Liver (tissue), 9 donors: ENCODE results near the gene ACE2. TPM values are rescaled to one million over a fixed set of nuclear protein-coding genes. Genes with fewer than 3 reads are reported as not detected.

Experiments used
- DNase-seq: peaks from one replicate; pipeline ENCODE4 v3.0.0-alpha.2; 2017; ENCODE audit warnings: low spot score
- H3K27ac ChIP-seq, 2 donors: one replicate each; pipeline ENCODE4 v1.7.0; 2013; ENCODE audit warnings: inconsistent platforms in 2 of 2, low read length in 2 of 2, control low read depth in 1 of 2, low read depth in 1 of 2, mild to moderate bottlenecking in 1 of 2
- H3K27me3 ChIP-seq, 4 donors: one replicate each; pipeline versions ENCODE4 v1.6.1 to v1.7.0; 2013; ENCODE audit warnings: low read length in 3 of 4, inconsistent platforms in 1 of 4, mild to moderate bottlenecking in 1 of 4, moderate library complexity in 1 of 4; ENCODE audit not compliant: control insufficient read depth in 4 of 4, insufficient read depth in 4 of 4
- H3K36me3 ChIP-seq, 4 donors: one replicate each; pipeline versions ENCODE4 v1.6.1 to v1.7.0; 2013; ENCODE audit warnings: low read length in 3 of 4, mild to moderate bottlenecking in 3 of 4, low read depth in 1 of 4, moderate library complexity in 1 of 4; ENCODE audit not compliant: control insufficient read depth in 4 of 4, insufficient read depth in 3 of 4
- H3K4me1 ChIP-seq, 4 donors: one replicate each; pipeline versions ENCODE4 v1.6.1 to v1.7.0; 2013; ENCODE audit warnings: low read length in 3 of 4, mild to moderate bottlenecking in 3 of 4, moderate library complexity in 1 of 4; ENCODE audit not compliant: control insufficient read depth in 4 of 4, insufficient read depth in 4 of 4
- H3K4me3 ChIP-seq, 3 donors: one replicate each; pipeline versions ENCODE4 v1.6.1 to v1.7.0; 2013; ENCODE audit warnings: low read length in 3 of 3, control low read depth in 1 of 3, low read depth in 1 of 3, mild to moderate bottlenecking in 1 of 3
- H3K9ac ChIP-seq, 2 donors: one replicate each; pipeline ENCODE4 v1.7.0; 2013; ENCODE audit warnings: low read length in 2 of 2, mild to moderate bottlenecking in 2 of 2, moderate library complexity in 2 of 2, control low read depth in 1 of 2, low read depth in 1 of 2
- H3K9me3 ChIP-seq, 4 donors: one replicate each; pipeline versions ENCODE4 v1.6.1 to v1.7.0; 2013; ENCODE audit warnings: low read length in 3 of 4; ENCODE audit not compliant: control insufficient read depth in 4 of 4
- ATF3 ChIP-seq: IDR thresholded peaks from 2 replicates; pipeline ENCODE4 v1.6.1; 2016; ENCODE audit warnings: antibody characterized with exemption
- FOXA1 ChIP-seq: IDR thresholded peaks from 2 replicates; pipeline ENCODE4 v1.6.1; 2016; ENCODE audit warnings: antibody characterized with exemption
- FOXA2 ChIP-seq: IDR thresholded peaks from 2 replicates; pipeline ENCODE4 v1.6.1; 2016; ENCODE audit warnings: antibody characterized with exemption
- HNF4A ChIP-seq, 2 donors: conservative IDR thresholded peaks; 2 replicates each; pipeline ENCODE4 v1.6.1; 2016; ENCODE audit warnings: antibody characterized with exemption in 2 of 2, mild to moderate bottlenecking in 2 of 2
- HNF4G ChIP-seq: IDR thresholded peaks from 2 replicates; pipeline ENCODE4 v1.6.1; 2016; ENCODE audit warnings: antibody characterized with exemption
- JUND ChIP-seq, 2 donors: IDR thresholded peaks; 2 replicates each; pipeline ENCODE4 v1.6.1; 2016; ENCODE audit warnings: antibody characterized with exemption in 2 of 2
- NR2F2 ChIP-seq: IDR thresholded peaks from 2 replicates; pipeline ENCODE4 v1.6.1; 2016; ENCODE audit warnings: antibody characterized with exemption
- RAD21 ChIP-seq, 2 donors: IDR thresholded peaks; 2 replicates each; pipeline ENCODE4 v1.6.1; 2016; ENCODE audit warnings: antibody characterized with exemption in 2 of 2, mild to moderate bottlenecking in 2 of 2
- RXRA ChIP-seq, 2 donors: IDR thresholded peaks; 2 replicates each; pipeline ENCODE4 v1.6.1; 2017 to 2018; ENCODE audit warnings: antibody characterized with exemption in 2 of 2, mild to moderate bottlenecking in 1 of 2
- SP1 ChIP-seq: IDR thresholded peaks from 2 replicates; pipeline ENCODE4 v1.6.1; 2018; ENCODE audit warnings: antibody characterized with exemption, mild to moderate bottlenecking
- TAF1 ChIP-seq: conservative IDR thresholded peaks from 2 replicates; pipeline ENCODE4 v1.6.1; 2016; ENCODE audit warnings: antibody characterized with exemption, mild to moderate bottlenecking
- YY1 ChIP-seq: IDR thresholded peaks from 2 replicates; pipeline ENCODE4 v1.6.1; 2016; ENCODE audit warnings: antibody characterized with exemption, mild to moderate bottlenecking
- WGBS: extraction: QIAGEN DNeasy Blood & Tissue Kit; methylation state at CpG from one replicate; pipeline ENCODE4 v1.1.7; 2013; 5-methylcytosine and 5-hydroxymethylcytosine counted together
- polyA plus RNA-seq, 2 donors: library from polyadenylated mRNA; stranded (reverse) in 1 of 2; unstranded in 1 of 2; fragments of 200-250 nt in 1 of 2; fragments of >200 nt in 1 of 2; fragmentation: Nextera tagmentation in 1 of 2; extraction: Ambion mirVana in 1 of 2; gene quantifications; one replicate each; pipeline versions ENCODE4 v1.2.1 to v1.2.3, GENCODE V29; 2013 to 2015
- total RNA-seq, 2 donors: library from RNA; depleted of rRNA; stranded (reverse); fragments of >200 nt; gene quantifications; one replicate each; pipeline ENCODE4 v1.2.3, GENCODE V29; 2014
- TF ChIP-seq, protein P1 (sequence below): IDR thresholded peaks from 2 replicates; pipeline ENCODE4 v1.6.1; 2016; ENCODE audit warnings: antibody characterized with exemption
- TF ChIP-seq, protein P2 (sequence below): fragments of 150-350 bp; IDR thresholded peaks from 2 replicates; pipeline ENCODE4 v1.5.1; 2017; ENCODE audit warnings: improper control_type of control experiment, low read depth, low read length; ENCODE audit not compliant: missing input control
- TF ChIP-seq, protein P3 (sequence below): IDR thresholded peaks from 2 replicates; pipeline ENCODE4 v1.6.1; 2016; ENCODE audit warnings: antibody characterized with exemption, mild to moderate bottlenecking
- TF ChIP-seq, protein P4 (sequence below): IDR thresholded peaks from 2 replicates; pipeline ENCODE4 v1.6.1; 2016; ENCODE audit warnings: antibody characterized with exemption
- donor health status: healthy.
- donor health status: healthy.
- donor health status: healthy.
- donor health status: healthy.
- donor health status: healthy.

Gene ACE2
- total and polyA plus RNA-seq, 4 donors: 0.33 to 4.1 (median 0.56) TPM

- Histone ChIP-seq H3K27ac (no peak overlapping the region), H3K4me3 (no peak overlapping the region), H3K9me3 (no peaks in the 10 kb centered on the region), H3K4me1 (no peaks in the 10 kb centered on the region), H3K9ac (no peak overlapping the region), H3K36me3 (no peaks in the 10 kb centered on the region), H3K27me3 (peaks cover 0 to 2% (median 0%) of the 10 kb centered on the region in 4 donors)
- TF ChIP-seq, protein P1, sequence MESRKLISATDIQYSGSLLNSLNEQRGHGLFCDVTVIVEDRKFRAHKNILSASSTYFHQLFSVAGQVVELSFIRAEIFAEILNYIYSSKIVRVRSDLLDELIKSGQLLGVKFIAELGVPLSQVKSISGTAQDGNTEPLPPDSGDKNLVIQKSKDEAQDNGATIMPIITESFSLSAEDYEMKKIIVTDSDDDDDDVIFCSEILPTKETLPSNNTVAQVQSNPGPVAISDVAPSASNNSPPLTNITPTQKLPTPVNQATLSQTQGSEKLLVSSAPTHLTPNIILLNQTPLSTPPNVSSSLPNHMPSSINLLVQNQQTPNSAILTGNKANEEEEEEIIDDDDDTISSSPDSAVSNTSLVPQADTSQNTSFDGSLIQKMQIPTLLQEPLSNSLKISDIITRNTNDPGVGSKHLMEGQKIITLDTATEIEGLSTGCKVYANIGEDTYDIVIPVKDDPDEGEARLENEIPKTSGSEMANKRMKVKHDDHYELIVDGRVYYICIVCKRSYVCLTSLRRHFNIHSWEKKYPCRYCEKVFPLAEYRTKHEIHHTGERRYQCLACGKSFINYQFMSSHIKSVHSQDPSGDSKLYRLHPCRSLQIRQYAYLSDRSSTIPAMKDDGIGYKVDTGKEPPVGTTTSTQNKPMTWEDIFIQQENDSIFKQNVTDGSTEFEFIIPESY: no peak
- TF ChIP-seq FOXA1: no peak
- no peak for TF ChIP-seq RAD21 (IDR thresholded peaks at IDR 0.05)
- TF ChIP-seq, protein P2, sequence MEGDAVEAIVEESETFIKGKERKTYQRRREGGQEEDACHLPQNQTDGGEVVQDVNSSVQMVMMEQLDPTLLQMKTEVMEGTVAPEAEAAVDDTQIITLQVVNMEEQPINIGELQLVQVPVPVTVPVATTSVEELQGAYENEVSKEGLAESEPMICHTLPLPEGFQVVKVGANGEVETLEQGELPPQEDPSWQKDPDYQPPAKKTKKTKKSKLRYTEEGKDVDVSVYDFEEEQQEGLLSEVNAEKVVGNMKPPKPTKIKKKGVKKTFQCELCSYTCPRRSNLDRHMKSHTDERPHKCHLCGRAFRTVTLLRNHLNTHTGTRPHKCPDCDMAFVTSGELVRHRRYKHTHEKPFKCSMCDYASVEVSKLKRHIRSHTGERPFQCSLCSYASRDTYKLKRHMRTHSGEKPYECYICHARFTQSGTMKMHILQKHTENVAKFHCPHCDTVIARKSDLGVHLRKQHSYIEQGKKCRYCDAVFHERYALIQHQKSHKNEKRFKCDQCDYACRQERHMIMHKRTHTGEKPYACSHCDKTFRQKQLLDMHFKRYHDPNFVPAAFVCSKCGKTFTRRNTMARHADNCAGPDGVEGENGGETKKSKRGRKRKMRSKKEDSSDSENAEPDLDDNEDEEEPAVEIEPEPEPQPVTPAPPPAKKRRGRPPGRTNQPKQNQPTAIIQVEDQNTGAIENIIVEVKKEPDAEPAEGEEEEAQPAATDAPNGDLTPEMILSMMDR: no peak
- no peak for TF ChIP-seq HNF4G
- TF ChIP-seq TAF1: no peak
- no peak for TF ChIP-seq JUND (IDR thresholded peaks at IDR 0.05)
- TF ChIP-seq, protein P3, sequence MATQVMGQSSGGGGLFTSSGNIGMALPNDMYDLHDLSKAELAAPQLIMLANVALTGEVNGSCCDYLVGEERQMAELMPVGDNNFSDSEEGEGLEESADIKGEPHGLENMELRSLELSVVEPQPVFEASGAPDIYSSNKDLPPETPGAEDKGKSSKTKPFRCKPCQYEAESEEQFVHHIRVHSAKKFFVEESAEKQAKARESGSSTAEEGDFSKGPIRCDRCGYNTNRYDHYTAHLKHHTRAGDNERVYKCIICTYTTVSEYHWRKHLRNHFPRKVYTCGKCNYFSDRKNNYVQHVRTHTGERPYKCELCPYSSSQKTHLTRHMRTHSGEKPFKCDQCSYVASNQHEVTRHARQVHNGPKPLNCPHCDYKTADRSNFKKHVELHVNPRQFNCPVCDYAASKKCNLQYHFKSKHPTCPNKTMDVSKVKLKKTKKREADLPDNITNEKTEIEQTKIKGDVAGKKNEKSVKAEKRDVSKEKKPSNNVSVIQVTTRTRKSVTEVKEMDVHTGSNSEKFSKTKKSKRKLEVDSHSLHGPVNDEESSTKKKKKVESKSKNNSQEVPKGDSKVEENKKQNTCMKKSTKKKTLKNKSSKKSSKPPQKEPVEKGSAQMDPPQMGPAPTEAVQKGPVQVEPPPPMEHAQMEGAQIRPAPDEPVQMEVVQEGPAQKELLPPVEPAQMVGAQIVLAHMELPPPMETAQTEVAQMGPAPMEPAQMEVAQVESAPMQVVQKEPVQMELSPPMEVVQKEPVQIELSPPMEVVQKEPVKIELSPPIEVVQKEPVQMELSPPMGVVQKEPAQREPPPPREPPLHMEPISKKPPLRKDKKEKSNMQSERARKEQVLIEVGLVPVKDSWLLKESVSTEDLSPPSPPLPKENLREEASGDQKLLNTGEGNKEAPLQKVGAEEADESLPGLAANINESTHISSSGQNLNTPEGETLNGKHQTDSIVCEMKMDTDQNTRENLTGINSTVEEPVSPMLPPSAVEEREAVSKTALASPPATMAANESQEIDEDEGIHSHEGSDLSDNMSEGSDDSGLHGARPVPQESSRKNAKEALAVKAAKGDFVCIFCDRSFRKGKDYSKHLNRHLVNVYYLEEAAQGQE: no peak
- TF ChIP-seq HNF4A (conservative IDR thresholded peaks at IDR 0.05): no peak
- TF ChIP-seq, protein P4, sequence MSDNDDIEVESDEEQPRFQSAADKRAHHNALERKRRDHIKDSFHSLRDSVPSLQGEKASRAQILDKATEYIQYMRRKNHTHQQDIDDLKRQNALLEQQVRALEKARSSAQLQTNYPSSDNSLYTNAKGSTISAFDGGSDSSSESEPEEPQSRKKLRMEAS: no peak
- no peak for TF ChIP-seq SP1
- no peak for TF ChIP-seq NR2F2
- TF ChIP-seq FOXA2: no peak
- no peak for TF ChIP-seq ATF3
- no peak for TF ChIP-seq RXRA (IDR thresholded peaks at IDR 0.05)
- WGBS: 85% methylated on average over 2 of the region's 2 CpGs
- no peak for DNase-seq
These were observed 26.7 kb downstream of the ACE2 start for GRCh38 chrX:15574017-15574416.

GRCh38 chrX:15570145-15570544 lies 30.6 kb downstream of the ACE2 start:
- no peak for DNase-seq
- WGBS: 68% methylated on average over 1 of the region's 1 CpG
- Histone ChIP-seq H3K27me3 (peaks cover 0 to 2% (median 0%) of the 10 kb centered on the region in 4 donors), H3K9ac (no peak overlapping the region), H3K4me1 (no peaks in the 10 kb centered on the region), H3K36me3 (no peaks in the 10 kb centered on the region), H3K9me3 (no peaks in the 10 kb centered on the region), H3K4me3 (no peak overlapping the region), H3K27ac (no peak overlapping the region)
- TF ChIP-seq, protein P2: no peak
- TF ChIP-seq ATF3 (no peak), YY1 (no peak), JUND (IDR thresholded peaks at IDR 0.05) (no peak), RAD21 (IDR thresholded peaks at IDR 0.05) (no peak)
- TF ChIP-seq, protein P1: no peak
